HG03095 (cell line): ENCODE data around the gene DONSON.
"Not testable (repeated sequence)": the region's sequence is repeated elsewhere in the genome, so short reads cannot be mapped to it uniquely, and the experiment has no call there.

Experiments
- ATAC-seq: cut with Tn5 transposase; IDR thresholded peaks from one replicate; pipeline ENCODE4 v1.9.1; 2021; ENCODE audit warnings: moderate library complexity; ENCODE audit not compliant: unreplicated experiment

The DONSON gene

GRCh38 chr21:33588485-33589335, at the start of gene DONSON:
Gene DONSON (minus strand): TSS chr21:33588684. CDS start chr21:33588641, 43 bp downstream.
- peak; percentile 86 for ATAC-seq

- no peak for ATAC-seq
Observed at GRCh38 chr21:33634254-33634653, 45.8 kb upstream of the DONSON start.

- ATAC-seq = not testable (repeated sequence)
Observed at GRCh38 chr21:33626151-33626550, 37.7 kb upstream of the DONSON start.

GRCh38 chr21:33622253-33622652, 33.8 kb upstream of the DONSON start:
- no peak for ATAC-seq

- no peak for ATAC-seq
Observed at GRCh38 chr21:33619726-33620125, 31.2 kb upstream of the DONSON start.

GRCh38 chr21:33618407-33618806, 29.9 kb upstream of the DONSON start:
- no peak for ATAC-seq

GRCh38 chr21:33617565-33617964, 29.1 kb upstream of the DONSON start:
- ATAC-seq = not testable (repeated sequence)

- ATAC-seq = no peak
Observed at GRCh38 chr21:33611006-33611744, 22.7 kb upstream of the DONSON start.

- no peak for ATAC-seq
Observed at GRCh38 chr21:33608559-33608958, 20.1 kb upstream of the DONSON start.

- no peak for ATAC-seq
Observed at GRCh38 chr21:33598051-33598450, 9.6 kb upstream of the DONSON start.

- ATAC-seq = peak; percentile 31
Observed at GRCh38 chr21:33587792-33588484, 546 bp downstream of the DONSON start.

- no peak for ATAC-seq
Observed at GRCh38 chr21:33586927-33587326, 1.6 kb downstream of the DONSON start.

- no peak for ATAC-seq
Observed at GRCh38 chr21:33584455-33584854, 4.0 kb downstream of the DONSON start.

- no peak for ATAC-seq
Observed at GRCh38 chr21:33578959-33579542, 9.4 kb downstream of the DONSON start.

GRCh38 chr21:33578214-33578613, 10.3 kb downstream of the DONSON start:
- ATAC-seq = no peak

GRCh38 chr21:33576741-33577141, 11.7 kb downstream of the DONSON start:
- ATAC-seq = not testable (repeated sequence)

GRCh38 chr21:33572350-33572749, 16.1 kb downstream of the DONSON start:
- ATAC-seq = no peak

- ATAC-seq = no peak
Observed at GRCh38 chr21:33569991-33570390, 18.5 kb downstream of the DONSON start.

GRCh38 chr21:33568448-33568847, 20.0 kb downstream of the DONSON start:
- no peak for ATAC-seq

GRCh38 chr21:33567914-33568313, 20.6 kb downstream of the DONSON start:
- ATAC-seq = no peak

- no peak for ATAC-seq
Observed at GRCh38 chr21:33566514-33566913, 22.0 kb downstream of the DONSON start.
